Hepatocyte (in vitro differentiated cells): ENCODE data around the gene CREB1. TPM values are rescaled to one million over a fixed set of nuclear protein-coding genes. Genes with fewer than 3 reads are reported as not detected.

Experiments
- DNase-seq: peaks from one replicate; pipeline ENCODE4 v3.0.0-alpha.2; 2016; ENCODE audit warnings: low spot score
- H2AFZ ChIP-seq: fragments of 200-600 bp; sonication (generic); 2 replicates; pipeline ENCODE4 v1.6.0; 2016; ENCODE audit warnings: antibody characterized with exemption, mild to moderate bottlenecking
- H3K27ac ChIP-seq: fragments of 200-600 bp; sonication (generic); 2 replicates; pipeline ENCODE4 v1.5.1; 2016; ENCODE audit warnings: mild to moderate bottlenecking
- H3K27me3 ChIP-seq: fragments of 200-600 bp; sonication (generic); 2 replicates; pipeline ENCODE4 v1.6.1; 2016
- H3K36me3 ChIP-seq: fragments of 200-600 bp; sonication (generic); replicated peaks from 2 replicates; pipeline ENCODE4 v1.5.1; 2016; ENCODE audit warnings: low read depth; ENCODE audit not compliant: insufficient read depth
- H3K4me1 ChIP-seq: fragments of 200-600 bp; sonication (generic); 2 replicates; pipeline ENCODE4 v1.5.1; 2016; ENCODE audit warnings: mild to moderate bottlenecking, moderate library complexity; ENCODE audit not compliant: insufficient read depth
- H3K4me2 ChIP-seq: fragments of 200-600 bp; sonication (generic); 2 replicates; pipeline ENCODE4 v1.6.0; 2016
- H3K4me3 ChIP-seq: fragments of 200-600 bp; sonication (generic); 2 replicates; pipeline ENCODE4 v1.5.1; 2016; ENCODE audit warnings: mild to moderate bottlenecking
- H3K79me2 ChIP-seq: fragments of 200-600 bp; sonication (generic); 2 replicates; pipeline ENCODE4 v1.6.0; 2017; ENCODE audit warnings: mild to moderate bottlenecking
- H3K9me2 ChIP-seq: fragments of 200-600 bp; sonication (generic); replicated peaks from 2 replicates; pipeline ENCODE4 v1.6.0; 2017; ENCODE audit warnings: mild to moderate bottlenecking; ENCODE audit not compliant: insufficient read depth
- H3K9me3 ChIP-seq: fragments of 200-600 bp; sonication (generic); 2 replicates; pipeline ENCODE4 v1.5.1; 2016; ENCODE audit warnings: low read depth, mild to moderate bottlenecking
- H4K20me1 ChIP-seq: fragments of 200-600 bp; sonication (generic); 2 replicates; pipeline ENCODE4 v1.6.0; 2016; ENCODE audit warnings: mild to moderate bottlenecking; ENCODE audit not compliant: insufficient read depth, poor library complexity, severe bottlenecking
- CTCF ChIP-seq: fragments of 200-600 bp; sonication (generic); IDR thresholded peaks from 2 replicates; pipeline ENCODE4 v1.5.1; 2016; ENCODE audit warnings: antibody characterized with exemption, mild to moderate bottlenecking; ENCODE audit not compliant: poor library complexity
- EZH2 ChIP-seq: fragments of 200-600 bp; sonication (generic); IDR thresholded peaks from 2 replicates; pipeline ENCODE4 v1.6.1; 2016; ENCODE audit warnings: antibody characterized with exemption, mild to moderate bottlenecking, borderline replicate concordance
- EZH2phosphoT487 ChIP-seq: fragments of 200-600 bp; sonication (generic); IDR thresholded peaks from one replicate; pipeline ENCODE4 v1.6.1; 2018; ENCODE audit warnings: antibody characterized with exemption, mild to moderate bottlenecking, low read depth, moderate library complexity; ENCODE audit not compliant: unreplicated experiment, severe bottlenecking
- WGBS: methylation state at CpG from one replicate; pipeline ENCODE4 v1.1.6; 2016; ENCODE audit warnings: low lambda C conversion rate; ENCODE audit errors: missing lambda C conversion rate; 5-methylcytosine and 5-hydroxymethylcytosine counted together
- polyA plus RNA-seq: library from polyadenylated mRNA; unstranded; fragments of >200 nt; fragmentation: Nextera tagmentation; extraction: Ambion mirVana; gene quantifications from 2 replicates; pipeline ENCODE4 v1.2.1, GENCODE V29; 2016
- total RNA-seq: library from RNA; depleted of rRNA; stranded (reverse); fragments of >200 nt; gene quantifications from 2 replicates; pipeline ENCODE4 v1.2.3, GENCODE V29; 2014

CREB1 gene
- total and polyA plus RNA-seq, 2 experiments from 2014 or later, result 22.6 to 40.8 TPM

- Histone ChIP-seq H3K4me3 (no peak overlapping the region), H3K27me3 (no peaks in the 10 kb centered on the region), H3K9me3 (no peaks in the 10 kb centered on the region), H3K79me2 (no peaks in the 10 kb centered on the region), H3K4me2 (no peak overlapping the region), H3K27ac (no peak overlapping the region), H3K36me3 (no peaks in the 10 kb centered on the region), H3K9me2 (no peaks in the 10 kb centered on the region), H4K20me1 (no peaks in the 10 kb centered on the region), H2AFZ (no peak overlapping the region), H3K4me1 (no peaks in the 10 kb centered on the region)
- no peak for TF ChIP-seq EZH2phosphoT487
- TF ChIP-seq EZH2, result no peak
- TF ChIP-seq CTCF, result no peak
- DNase-seq, result no peak
- 65% methylated on average over 3 of the region's 3 CpGs for WGBS
Observed at GRCh38 chr2:207512356-207512755, 17.4 kb upstream of the CREB1 start.

- no peaks in the 10 kb centered on the region for H4K20me1 ChIP-seq
- no peaks in the 10 kb centered on the region for H3K79me2 ChIP-seq
- H2AFZ ChIP-seq, result no peak overlapping the region
- no peaks in the 10 kb centered on the region for H3K27me3 ChIP-seq
- H3K36me3 ChIP-seq, result no peaks in the 10 kb centered on the region
- no peaks in the 10 kb centered on the region for H3K9me2 ChIP-seq
- no peaks in the 10 kb centered on the region for H3K4me1 ChIP-seq
- no peak for DNase-seq
- WGBS, result 81% methylated on average over 7 of the region's 7 CpGs
- no peak overlapping the region for H3K4me3 ChIP-seq
- no peak overlapping the region for H3K4me2 ChIP-seq
- H3K27ac ChIP-seq, result no peak overlapping the region
- TF ChIP-seq EZH2 (no peak), CTCF (no peak), EZH2phosphoT487 (no peak)
- no peaks in the 10 kb centered on the region for H3K9me3 ChIP-seq
Observed at GRCh38 chr2:207513551-207514257, 16.1 kb upstream of the CREB1 start.

- 85% methylated on average over 2 of the region's 2 CpGs for WGBS
- H3K27me3 ChIP-seq, result no peaks in the 10 kb centered on the region
- no peak for TF ChIP-seq EZH2phosphoT487
- no peak for TF ChIP-seq EZH2
- no peak for TF ChIP-seq CTCF
- H3K4me1 ChIP-seq, result no peaks in the 10 kb centered on the region
- H4K20me1 ChIP-seq, result no peaks in the 10 kb centered on the region
- no peak overlapping the region for H3K27ac ChIP-seq
- H3K4me2 ChIP-seq, result no peak overlapping the region
- no peaks in the 10 kb centered on the region for H3K9me3 ChIP-seq
- H3K36me3 ChIP-seq, result no peaks in the 10 kb centered on the region
- no peaks in the 10 kb centered on the region for H3K9me2 ChIP-seq
- no peak overlapping the region for H2AFZ ChIP-seq
- no peaks in the 10 kb centered on the region for H3K79me2 ChIP-seq
- no peak overlapping the region for H3K4me3 ChIP-seq
- no peak for DNase-seq
Observed at GRCh38 chr2:207514451-207514850, 15.3 kb upstream of the CREB1 start.
